HG03565 (cell line): Measurements from ENCODE around the gene FAM90A1.
"Not testable (repeated sequence)": the region's sequence is repeated elsewhere in the genome, so short reads cannot be mapped to it uniquely, and the experiment has no call there.

Experiments used
- ATAC-seq: cut with Tn5 transposase; IDR thresholded peaks from one replicate; pipeline ENCODE4 v1.9.1; 2021; ENCODE audit warnings: mild to moderate bottlenecking, moderate library complexity; ENCODE audit not compliant: unreplicated experiment

FAM90A1 gene, protein sequence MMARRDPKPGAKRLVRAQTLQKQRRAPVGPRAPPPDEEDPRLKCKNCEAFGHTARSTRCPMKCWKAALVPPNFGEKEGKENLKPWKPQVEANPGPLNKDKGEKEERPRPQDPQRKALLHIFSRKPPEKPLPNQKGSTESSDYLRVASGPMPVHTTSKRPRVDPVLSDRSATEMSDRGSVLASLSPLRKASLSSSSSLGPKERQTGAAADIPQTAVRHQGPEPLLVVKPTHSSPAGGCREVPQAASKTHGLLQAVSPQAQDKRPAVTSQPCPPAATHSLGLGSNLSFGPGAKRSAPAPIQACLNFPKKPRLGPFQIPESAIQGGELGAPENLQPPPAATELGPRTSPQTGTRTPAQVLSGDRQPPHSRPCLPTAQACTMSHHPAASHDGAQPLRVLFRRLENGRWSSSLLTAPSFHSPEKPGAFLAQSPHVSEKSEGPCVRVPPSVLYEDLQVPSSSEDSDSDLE

GRCh38 chr12:8226992-8227731, at the start of gene FAM90A1:
FAM90A1 (minus strand) TSS chr12:8227618; CDS start chr12:8224832, 2,786 bp downstream.
- ATAC-seq: not testable (repeated sequence)

GRCh38 chr12:8276397-8276796, 49.0 kb upstream of the FAM90A1 start:
- not testable (repeated sequence) for ATAC-seq

DNA sequence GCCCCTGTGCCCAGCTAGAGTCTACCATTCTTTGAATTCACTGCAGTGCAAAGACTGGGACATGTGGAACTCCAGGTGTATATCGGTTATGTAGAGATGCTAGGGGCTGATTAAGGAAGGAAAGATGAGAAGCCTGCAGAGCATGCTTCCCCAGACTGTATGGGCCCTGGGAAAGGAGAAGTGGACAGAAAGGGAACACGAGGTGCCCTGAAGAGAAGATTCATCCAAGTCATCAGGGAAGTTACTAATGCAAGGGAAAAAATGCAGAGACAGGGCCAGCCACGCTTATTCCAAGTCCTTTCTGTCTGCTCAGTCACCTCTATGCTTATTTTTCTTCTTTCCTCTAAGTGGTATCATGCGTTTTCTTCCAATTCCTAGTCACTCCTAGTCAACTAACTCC, 39.3 kb upstream of the FAM90A1 start:
- ATAC-seq: not testable (repeated sequence)

- not testable (repeated sequence) for ATAC-seq
These were observed 36.8 kb upstream of the FAM90A1 start for GRCh38 chr12:8264236-8264635.

DNA sequence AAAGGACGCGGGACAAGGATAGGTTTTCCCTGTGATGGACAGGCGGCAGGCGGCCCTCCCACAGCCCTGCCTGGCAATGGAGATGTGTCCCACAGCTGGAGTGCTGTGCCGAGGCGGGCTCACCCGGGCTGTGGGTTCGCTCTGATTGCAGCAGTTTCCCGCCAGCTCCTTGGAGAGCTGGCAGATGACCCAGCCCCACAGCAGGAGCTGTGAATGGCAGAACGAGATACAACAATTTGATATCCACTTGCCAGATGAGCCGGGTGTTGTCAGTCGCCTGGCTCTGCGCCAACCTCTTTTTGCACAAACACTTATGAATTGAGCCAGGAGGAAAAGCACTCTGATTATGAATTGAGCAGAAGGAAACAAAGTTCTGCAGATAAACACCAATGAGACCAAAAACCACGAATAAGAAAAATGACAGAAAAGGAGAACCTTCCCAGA, 33.7 kb upstream of the FAM90A1 start:
- ATAC-seq: not testable (repeated sequence)

GRCh38 chr12:8256356-8256755, 28.9 kb upstream of the FAM90A1 start:
- not testable (repeated sequence) for ATAC-seq

- not testable (repeated sequence) for ATAC-seq
These were observed 27.3 kb upstream of the FAM90A1 start for GRCh38 chr12:8254705-8255104.

DNA sequence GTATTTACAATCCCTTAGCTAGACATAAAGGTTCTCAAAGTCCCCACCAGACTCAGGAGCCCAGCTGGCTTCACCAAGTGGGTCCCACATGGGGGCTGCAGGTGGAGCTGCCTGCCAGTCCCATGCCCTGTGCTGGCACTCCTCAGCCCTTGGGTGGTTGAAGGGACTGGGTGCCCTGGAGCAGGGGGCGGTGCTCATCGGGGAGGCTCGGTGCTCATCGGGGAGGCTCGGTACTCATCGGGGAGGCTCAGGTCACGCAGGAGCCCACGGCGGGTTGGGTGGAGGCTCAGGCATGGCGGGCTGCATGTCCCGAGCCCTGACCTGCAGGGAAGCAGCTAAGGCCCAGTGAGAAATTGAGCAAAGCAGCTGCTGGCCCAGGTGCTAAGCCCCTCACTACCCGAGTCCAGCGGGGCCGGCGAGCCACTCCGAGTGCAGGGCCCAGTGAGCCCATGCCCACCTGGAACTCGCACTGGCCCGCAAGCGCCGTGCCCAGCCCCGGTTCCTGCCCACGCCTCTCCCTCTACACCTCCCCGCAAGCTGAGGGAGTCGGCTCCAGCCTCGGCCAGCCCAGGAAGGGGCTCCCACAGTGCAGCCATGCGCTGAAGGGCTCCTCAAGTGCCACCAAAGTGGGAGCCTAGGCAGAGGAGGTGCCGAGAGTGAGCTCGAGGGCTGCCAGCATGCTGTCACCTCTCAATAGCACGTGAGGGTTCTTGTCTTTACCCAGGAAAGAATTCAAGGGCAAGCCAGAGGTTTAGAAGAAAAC, 24.8 kb upstream of the FAM90A1 start:
- ATAC-seq: not testable (repeated sequence)

DNA sequence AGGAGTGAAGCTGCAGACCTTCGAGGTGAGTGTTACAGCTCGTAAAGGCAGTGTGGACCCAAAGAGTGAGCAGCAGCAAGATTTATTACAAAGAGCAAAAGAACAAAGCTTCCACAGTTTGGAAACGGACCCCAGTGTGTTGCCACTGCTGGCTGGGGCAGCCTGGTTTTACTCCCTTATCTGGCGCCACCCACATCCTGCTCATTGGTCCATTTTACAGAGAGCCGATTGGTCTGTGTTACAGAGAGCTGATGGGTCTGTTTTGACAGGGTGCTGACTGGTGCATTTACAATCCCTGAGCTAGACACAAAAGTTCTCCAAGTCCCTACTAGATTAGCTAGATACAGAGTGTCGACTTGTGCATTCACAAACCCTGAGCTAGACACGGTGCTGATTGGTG, 24.2 kb upstream of the FAM90A1 start:
- not testable (repeated sequence) for ATAC-seq

DNA sequence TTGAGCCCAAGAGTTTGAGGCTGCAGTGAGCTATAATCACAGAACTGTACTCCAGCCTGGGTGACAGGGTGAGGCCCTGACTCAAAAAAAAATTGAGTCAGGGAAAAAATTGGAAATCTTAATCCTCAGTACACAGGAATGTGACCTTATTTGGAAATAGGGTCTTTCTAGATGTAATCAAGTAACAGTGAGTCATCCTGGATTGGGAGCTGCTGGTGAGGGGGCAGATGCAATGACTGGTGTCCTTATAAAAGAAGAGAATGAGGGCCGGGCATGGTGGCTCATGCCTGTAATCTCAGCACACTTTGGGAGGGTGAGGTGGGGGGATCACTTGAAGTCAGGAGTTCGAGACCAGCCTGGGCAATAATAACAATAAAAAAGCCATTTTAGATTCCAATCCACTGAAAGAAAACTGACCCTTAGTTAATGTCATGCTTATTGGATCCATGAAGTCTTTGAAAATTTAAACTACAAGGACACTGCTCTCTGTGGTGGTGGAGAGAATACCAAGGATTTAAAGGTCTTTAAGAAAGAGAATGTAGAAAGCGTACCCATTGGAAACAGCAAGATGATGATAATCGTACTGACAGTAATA, 19.6 kb upstream of the FAM90A1 start:
- ATAC-seq: not testable (repeated sequence)

- not testable (repeated sequence) for ATAC-seq
These were observed 16.3 kb upstream of the FAM90A1 start for GRCh38 chr12:8243682-8244161.

GRCh38 chr12:8242880-8243681, 15.7 kb upstream of the FAM90A1 start:
- peak; percentile 87 for ATAC-seq

- not testable (repeated sequence) for ATAC-seq
These were observed 15.1 kb upstream of the FAM90A1 start for GRCh38 chr12:8242622-8242879.

DNA sequence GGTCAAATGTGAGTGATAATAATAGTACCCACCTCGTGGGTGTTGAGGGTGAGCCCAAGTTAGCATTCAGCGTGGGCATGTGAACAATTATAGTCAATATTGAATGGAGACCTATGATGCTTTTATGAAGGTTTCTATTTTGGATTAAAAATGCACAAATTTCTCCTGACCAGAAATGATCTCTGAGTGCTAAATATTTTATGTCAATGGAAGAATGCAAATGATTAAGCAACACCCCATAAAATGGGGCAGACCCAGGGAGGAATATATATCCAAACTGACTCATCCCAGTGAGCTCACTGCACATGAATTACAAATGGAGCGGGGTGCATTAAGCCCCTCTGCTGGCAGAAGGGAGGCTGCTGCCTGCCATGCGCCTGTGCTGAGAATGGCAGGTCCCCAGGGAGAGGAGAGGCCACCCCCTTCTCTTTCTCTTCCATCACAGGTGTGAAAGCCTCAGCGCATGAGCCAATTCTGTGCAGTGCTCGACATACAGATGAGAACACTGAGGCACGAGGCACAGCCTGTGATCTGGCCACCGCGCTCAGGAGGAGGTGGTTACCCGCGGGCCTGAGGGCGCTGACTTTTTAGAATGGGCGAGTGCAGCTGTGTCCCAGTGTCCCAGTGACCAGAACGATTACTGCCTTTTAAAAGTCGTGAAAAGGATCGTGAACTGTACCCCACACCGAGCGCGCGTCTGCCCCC, 14.7 kb upstream of the FAM90A1 start:
- ATAC-seq: not testable (repeated sequence)

DNA sequence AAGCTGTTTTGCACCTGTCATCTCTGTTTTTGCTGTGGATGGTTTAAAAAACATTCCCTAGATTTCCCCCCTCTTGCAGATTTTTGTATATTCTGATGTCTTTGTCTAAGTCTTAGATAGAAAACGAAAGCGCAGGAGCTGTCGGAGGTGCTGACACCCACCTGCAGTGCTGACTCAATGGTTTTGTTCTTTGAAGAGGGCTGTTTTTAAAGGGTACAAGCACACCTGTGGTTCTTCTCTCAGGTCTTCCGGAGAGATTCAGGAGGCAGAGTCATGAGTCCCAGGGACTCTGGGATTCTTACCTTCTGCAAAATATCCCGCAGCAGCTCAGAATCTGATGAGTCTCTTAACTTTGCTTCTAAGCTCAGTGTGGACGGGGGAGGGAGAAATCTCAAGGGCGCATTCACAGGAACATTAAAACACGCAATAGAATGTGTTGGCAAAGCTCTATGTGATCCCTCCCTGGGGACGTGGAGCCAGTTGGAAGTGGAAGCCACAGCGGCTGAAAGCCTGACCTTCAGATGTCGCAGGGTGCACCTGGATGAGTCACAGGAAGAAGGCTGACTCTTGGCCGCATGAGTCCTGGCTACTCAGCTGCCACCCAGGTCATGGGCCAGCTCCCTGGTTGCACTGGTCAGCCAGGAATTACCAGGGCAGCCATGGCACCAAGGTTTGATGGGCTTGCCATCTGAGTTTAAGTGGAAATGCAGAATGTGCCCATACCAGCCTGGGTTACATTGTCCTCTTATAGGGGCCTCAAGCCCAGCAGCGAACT, 13.1 kb upstream of the FAM90A1 start:
- not testable (repeated sequence) for ATAC-seq

DNA sequence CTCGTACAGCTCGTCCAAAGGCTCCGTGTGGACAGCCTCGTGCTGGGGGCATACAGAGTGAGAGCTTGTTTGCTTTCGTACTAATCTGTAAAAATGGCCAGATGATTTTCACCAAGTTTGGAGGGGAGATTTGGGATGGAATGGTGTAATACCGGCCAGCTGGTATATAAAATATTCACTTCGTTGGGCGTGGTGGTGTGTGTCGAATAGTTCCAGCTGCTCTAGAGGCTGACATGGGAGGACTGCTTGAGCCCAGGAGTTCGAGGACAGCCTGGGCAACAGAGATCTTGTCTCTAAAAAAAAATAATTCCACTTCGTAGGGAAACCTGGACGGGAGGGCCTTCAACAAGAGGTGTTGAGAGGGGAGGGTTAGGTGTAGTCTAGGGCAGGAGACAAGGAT, 9.6 kb upstream of the FAM90A1 start:
- not testable (repeated sequence) for ATAC-seq

- not testable (repeated sequence) for ATAC-seq
These were observed 8.1 kb upstream of the FAM90A1 start for GRCh38 chr12:8235316-8236157.

DNA sequence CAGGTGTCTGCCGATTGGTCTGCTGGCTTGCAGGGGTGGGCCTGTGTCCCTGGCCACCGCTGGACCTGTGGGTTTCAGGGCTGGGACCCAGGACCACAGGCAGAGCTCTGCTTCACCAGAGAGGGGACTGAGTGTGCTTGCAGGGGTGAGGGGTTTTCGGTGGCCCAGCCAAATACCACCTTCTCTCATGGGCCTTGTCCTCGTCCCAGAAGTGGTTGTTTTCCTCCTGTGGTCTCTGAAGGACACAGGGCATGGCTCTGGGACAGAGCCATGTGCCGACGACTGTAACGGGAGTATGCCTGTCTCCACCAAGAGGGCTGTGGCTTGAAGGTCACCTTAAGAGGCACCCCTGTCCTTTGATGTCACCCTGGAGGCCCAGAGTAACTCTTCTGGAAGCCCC, 7.3 kb upstream of the FAM90A1 start:
- ATAC-seq: not testable (repeated sequence)
